WTC11 (cell line): ENCODE results near the gene MRPS15. TPM values are rescaled to one million over a fixed set of nuclear protein-coding genes. Genes with fewer than 3 reads are reported as not detected.

Source experiments
- ATAC-seq: fragments of 200-7000 bp; cut with Tn5 transposase; 2 replicates; pipeline ENCODE4 v1.10.0; 2021; ENCODE audit warnings: mild to moderate bottlenecking, moderate library complexity
- CTCF ChIA-PET: fragments of 300-600 bp; sonication (Branson Sonifier 250); formaldehyde crosslinking; loops from one replicate; lab custom pipeline; 2021; ENCODE audit warnings: antibody characterized with exemption; lab: Charles Lee
- POLR2A ChIA-PET: fragments of 350-600 bp; sonication (Branson Sonifier 250); formaldehyde crosslinking; loops from one replicate; lab custom pipeline; 2021; ENCODE audit warnings: antibody characterized with exemption; lab: Charles Lee
- DNase-seq: peaks from one replicate; pipeline ENCODE4 v3.0.0; 2021; ENCODE audit warnings: low spot score
- H3K27ac Mint-ChIP-seq: 2 replicates; pipeline ENCODE4 v1.8.0; 2021; ENCODE audit warnings: mixed read lengths
- H3K27me3 Mint-ChIP-seq: 2 replicates; pipeline ENCODE4 v1.8.0; 2021; ENCODE audit warnings: low read depth, mild to moderate bottlenecking, moderate library complexity, mixed read lengths
- H3K36me3 Mint-ChIP-seq: 2 replicates; pipeline ENCODE4 v1.8.0; 2021; ENCODE audit warnings: mixed read lengths
- H3K4me1 Mint-ChIP-seq: 2 replicates; pipeline ENCODE4 v1.8.0; 2022; ENCODE audit warnings: mixed read lengths
- H3K4me3 Mint-ChIP-seq: 2 replicates; pipeline ENCODE4 v1.8.0; 2021; ENCODE audit warnings: mild to moderate bottlenecking, moderate library complexity, mixed read lengths
- H3K9me3 Mint-ChIP-seq: 2 replicates; pipeline ENCODE4 v1.8.0; 2021; ENCODE audit warnings: mixed read lengths
- ATF1 ChIP-seq: sonication (generic); formaldehyde crosslinking; IDR thresholded peaks from 2 replicates; pipeline ENCODE4 v1.8.1; 2023; ENCODE audit warnings: mild to moderate bottlenecking, moderate library complexity, missing genetic modification reagents
- ATF3 ChIP-seq: sonication (generic); formaldehyde crosslinking; conservative IDR thresholded peaks from 2 replicates; pipeline ENCODE4 v1.8.1; 2022; ENCODE audit warnings: mild to moderate bottlenecking, missing genetic modification reagents
- CDX4 ChIP-seq: fragments of 250-450 bp; sonication (Bioruptor Pico); IDR thresholded peaks from 2 replicates; pipeline ENCODE4 v1.9.0; 2021; ENCODE audit warnings: moderate library complexity, mild to moderate bottlenecking, inconsistent platforms, borderline replicate concordance
- EMX1 ChIP-seq: fragments of 250-450 bp; sonication (Bioruptor Pico); IDR thresholded peaks from 2 replicates; pipeline ENCODE4 v1.8.0; 2021; ENCODE audit warnings: mild to moderate bottlenecking
- ERG ChIP-seq: fragments of 250-450 bp; sonication (Bioruptor Pico); IDR thresholded peaks from 2 replicates; pipeline ENCODE4 v1.8.0; 2021; ENCODE audit warnings: mild to moderate bottlenecking
- GRHL2 ChIP-seq: fragments of 250-450 bp; sonication (Bioruptor Pico); IDR thresholded peaks from 2 replicates; pipeline ENCODE4 v1.8.0; 2022; ENCODE audit warnings: mild to moderate bottlenecking, moderate library complexity; ENCODE audit not compliant: insufficient replicate concordance, severe bottlenecking
- HMGA2 ChIP-seq: fragments of 250-450 bp; sonication (Bioruptor Pico); IDR thresholded peaks from 2 replicates; pipeline ENCODE4 v1.4.0; 2021; ENCODE audit warnings: mild to moderate bottlenecking, moderate library complexity
- MLX ChIP-seq: sonication (generic); formaldehyde crosslinking; IDR thresholded peaks from 2 replicates; pipeline ENCODE4 v1.8.1; 2023; ENCODE audit warnings: mild to moderate bottlenecking, missing genetic modification reagents, moderate library complexity
- RELA ChIP-seq: sonication (generic); formaldehyde crosslinking; IDR thresholded peaks from 2 replicates; pipeline ENCODE4 v1.8.1; 2022; ENCODE audit warnings: missing genetic modification reagents, mild to moderate bottlenecking, borderline replicate concordance
- ZNF281 ChIP-seq: sonication (generic); formaldehyde crosslinking; IDR thresholded peaks from 2 replicates; pipeline ENCODE4 v1.8.0; 2023; ENCODE audit warnings: mild to moderate bottlenecking, missing genetic modification reagents
- ZNF532 ChIP-seq: fragments of 250-450 bp; sonication (Bioruptor Pico); IDR thresholded peaks from 2 replicates; pipeline ENCODE4 v1.9.0; 2021; ENCODE audit warnings: mild to moderate bottlenecking, borderline replicate concordance
- ZSCAN18 ChIP-seq: fragments of 250-450 bp; sonication (Bioruptor Pico); IDR thresholded peaks from 2 replicates; pipeline ENCODE4 v2.1.2; 2022; ENCODE audit warnings: mild to moderate bottlenecking, moderate library complexity
- total RNA-seq: library from RNA; stranded (reverse); gene quantifications from 3 replicates; pipeline ENCODE4 v1.2.3, GENCODE V29; 2021

The MRPS15 gene
- total RNA-seq, 1 experiment from 2014 or later, result 113 TPM

- TF ChIP-seq ZSCAN18 (CRISPR knock-in tag), result no peak
Measured at GRCh38 chr1:36455386-36455785, 8.8 kb downstream of the MRPS15 start (continued).

- Mint-ChIP-seq H3K36me3 (peaks cover 28% of the 10 kb centered on the region), H3K9me3 (no peaks in the 10 kb centered on the region), H3K27ac (peak overlapping the region; percentile 54; the same call in 1 of the 2 replicates), H3K27me3 (peaks cover 4% of the 10 kb centered on the region), H3K4me3 (no peak overlapping the region), H3K4me1 (peaks cover 9% of the 10 kb centered on the region; the same call in 1 of the 2 replicates)
- ATAC-seq, result no peak
- DNase-seq, result no peak
- ChIA-PET POLR2A (no interaction called here), CTCF (no interaction called here)
- no peak for TF ChIP-seq CDX4 (CRISPR knock-in tag)
- 0 out of 2 replicates have a peak, but pooled peaks have one; percentile 21 for TF ChIP-seq ZNF532
- no peak for TF ChIP-seq ZNF281
- no peak for TF ChIP-seq ATF1 (CRISPR knock-in tag)
- TF ChIP-seq MLX (CRISPR knock-in tag), result no peak
Measured at GRCh38 chr1:36453600-36454388, 10.4 kb downstream of the MRPS15 start.

- ATAC-seq (no peak), DNase-seq (no peak)
- ChIA-PET POLR2A (no interaction called here), CTCF (no interaction called here)
- Mint-ChIP-seq H3K4me3 (no peak overlapping the region), H3K27ac (no peak overlapping the region), H3K36me3 (peaks cover 24% of the 10 kb centered on the region), H3K4me1 (peaks cover 9% of the 10 kb centered on the region; the same call in 1 of the 2 replicates), H3K9me3 (no peaks in the 10 kb centered on the region), H3K27me3 (peaks cover 4% of the 10 kb centered on the region)
- no peak for TF ChIP-seq ZSCAN18 (CRISPR knock-in tag)
- TF ChIP-seq ERG, result no peak
- TF ChIP-seq ATF3, result no peak
- no peak for TF ChIP-seq HMGA2 (CRISPR knock-in tag)
- TF ChIP-seq ZNF532, result no peak
- no peak for TF ChIP-seq GRHL2 (CRISPR knock-in tag)
- no peak for TF ChIP-seq EMX1
- no peak for TF ChIP-seq RELA (CRISPR knock-in tag)
Measured at GRCh38 chr1:36453051-36453450, 11.1 kb downstream of the MRPS15 start.
